GM10248 (cell line): Measurements from ENCODE around the gene AFTPH.

Experiments used
- CTCF ChIA-PET: fragments of 300-600 bp; sonication (Branson Sonifier 250); formaldehyde crosslinking; extraction: SDS; loops from one replicate; lab custom pipeline; 2021; ENCODE audit warnings: antibody characterized with exemption; lab: Yijun Ruan, JAX
- POLR2A ChIA-PET: fragments of 350-650 bp; sonication (Branson Sonifier 250); formaldehyde crosslinking; extraction: SDS; loops from one replicate; lab custom pipeline; 2020; ENCODE audit warnings: antibody characterized with exemption; lab: Yijun Ruan, JAX
- DNase-seq: peaks from one replicate; pipeline ENCODE4 v3.0.0; 2012; ENCODE audit errors: extremely low spot score
- TF ChIP-seq, protein P1 (sequence below): IDR thresholded peaks from 2 replicates; pipeline ENCODE4 v1.5.1; 2012; ENCODE audit warnings: mild to moderate bottlenecking, low read depth; ENCODE audit errors: extremely low read depth, missing control alignments, control extremely low read depth

The AFTPH gene

GRCh38 chr2:64626963-64627760, 103.0 kb downstream of the AFTPH start:
- no peak for DNase-seq
- ChIA-PET POLR2A (no interaction called here), CTCF (interaction anchor here (1.2 to 7.2 kb wide), 5 partner anchors 12 to 241 kb away, joined by 3 to 72 read pairs (median 5); no protein-coding TSS in a partner anchor)
- TF ChIP-seq, protein P1, sequence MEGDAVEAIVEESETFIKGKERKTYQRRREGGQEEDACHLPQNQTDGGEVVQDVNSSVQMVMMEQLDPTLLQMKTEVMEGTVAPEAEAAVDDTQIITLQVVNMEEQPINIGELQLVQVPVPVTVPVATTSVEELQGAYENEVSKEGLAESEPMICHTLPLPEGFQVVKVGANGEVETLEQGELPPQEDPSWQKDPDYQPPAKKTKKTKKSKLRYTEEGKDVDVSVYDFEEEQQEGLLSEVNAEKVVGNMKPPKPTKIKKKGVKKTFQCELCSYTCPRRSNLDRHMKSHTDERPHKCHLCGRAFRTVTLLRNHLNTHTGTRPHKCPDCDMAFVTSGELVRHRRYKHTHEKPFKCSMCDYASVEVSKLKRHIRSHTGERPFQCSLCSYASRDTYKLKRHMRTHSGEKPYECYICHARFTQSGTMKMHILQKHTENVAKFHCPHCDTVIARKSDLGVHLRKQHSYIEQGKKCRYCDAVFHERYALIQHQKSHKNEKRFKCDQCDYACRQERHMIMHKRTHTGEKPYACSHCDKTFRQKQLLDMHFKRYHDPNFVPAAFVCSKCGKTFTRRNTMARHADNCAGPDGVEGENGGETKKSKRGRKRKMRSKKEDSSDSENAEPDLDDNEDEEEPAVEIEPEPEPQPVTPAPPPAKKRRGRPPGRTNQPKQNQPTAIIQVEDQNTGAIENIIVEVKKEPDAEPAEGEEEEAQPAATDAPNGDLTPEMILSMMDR = no peak

DNA sequence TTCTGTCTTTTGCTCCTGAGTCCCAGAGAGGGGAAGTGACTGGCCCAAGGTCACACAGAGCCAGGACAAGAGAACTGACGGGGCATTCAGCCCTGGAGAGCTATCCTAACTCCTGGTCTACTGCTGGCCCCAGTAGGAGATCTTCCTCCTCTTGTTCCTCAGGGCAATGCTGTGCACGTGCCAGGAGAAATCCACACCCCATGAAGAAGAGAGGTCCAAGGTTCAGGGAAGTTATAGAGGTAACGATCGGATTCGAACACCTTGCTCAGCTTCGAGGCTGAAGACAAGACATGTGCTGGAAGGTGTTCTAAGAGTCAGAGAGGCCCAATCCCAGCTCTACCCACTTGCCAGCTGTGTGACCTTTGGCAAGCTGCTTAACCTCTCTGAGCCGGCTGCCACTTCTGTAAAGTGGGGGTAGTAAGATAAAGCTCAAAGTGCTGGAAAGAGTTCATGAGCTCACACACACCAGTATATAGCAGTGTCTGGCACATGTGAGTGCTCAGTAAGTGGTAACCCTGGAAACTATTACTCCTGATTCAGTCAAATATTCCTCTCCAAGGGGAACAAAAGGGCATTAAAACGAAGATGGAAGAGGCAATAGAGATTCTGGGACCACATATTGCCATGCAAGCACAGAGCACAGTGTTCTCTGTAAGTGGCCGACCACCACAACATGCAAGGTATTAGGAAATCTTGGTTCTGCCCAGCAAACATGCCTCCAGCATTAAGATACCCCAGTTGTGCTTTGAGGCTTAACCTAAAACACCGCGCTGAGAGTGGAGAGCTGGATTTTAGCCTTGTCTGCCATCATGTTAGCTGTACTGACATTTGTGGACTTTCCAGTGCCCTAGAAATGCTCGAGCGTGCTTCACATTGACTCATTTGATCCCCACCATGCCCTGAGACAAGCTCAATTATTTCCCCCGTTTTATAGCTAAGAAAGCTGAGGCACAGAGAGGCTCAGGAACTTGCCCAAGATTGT, 104.0 kb downstream of the AFTPH start:
- POLR2A ChIA-PET = interaction anchor here (0.8 kb wide), 1 partner anchor 123 kb away, joined by 3 read pairs; no protein-coding TSS in a partner anchor

GRCh38 chr2:64629329-64629781, 105.2 kb downstream of the AFTPH start:
- DNase-seq = no peak
- POLR2A ChIA-PET = interaction anchor here (0.8 kb wide), 1 partner anchor 122 kb away, joined by 3 read pairs; no protein-coding TSS in a partner anchor
- TF ChIP-seq, protein P1 = no peak
- CTCF ChIA-PET = interaction anchor here (0.9 to 7.2 kb wide), 6 partner anchors 7 to 42 kb away, joined by 3 to 72 read pairs (median 6); no protein-coding TSS in a partner anchor

More for the DNA sequence above, 104.0 kb downstream of the AFTPH start:
- CTCF ChIA-PET = interaction anchor here (0.9 to 7.2 kb wide), 11 partner anchors 9 to 147 kb away, joined by 3 to 72 read pairs (median 4); no protein-coding TSS in a partner anchor
- TF ChIP-seq, protein P1 = no peak
- DNase-seq = no peak

DNA sequence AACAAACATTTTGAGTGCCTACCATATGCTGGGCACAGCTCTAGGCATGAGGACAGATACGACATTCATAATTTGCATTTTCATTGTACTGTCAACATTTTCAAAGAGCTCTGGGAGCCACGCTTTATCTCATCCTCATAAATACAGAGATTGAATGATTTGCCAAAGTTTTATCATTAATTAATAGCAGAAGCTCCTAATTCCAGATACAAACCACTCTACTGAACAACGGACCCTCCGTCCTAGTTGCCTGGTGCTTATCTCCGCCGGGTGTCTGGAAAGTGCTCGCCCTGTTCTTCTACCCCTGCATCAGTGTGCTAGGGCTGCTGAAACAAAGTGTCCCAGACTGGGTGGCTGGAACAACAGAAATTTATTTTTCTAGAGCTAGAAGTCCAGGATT, 105.7 kb downstream of the AFTPH start:
- TF ChIP-seq, protein P1 = no peak
- POLR2A ChIA-PET = no interaction called here
- CTCF ChIA-PET = interaction anchor here (1.0 to 7.2 kb wide), 5 partner anchors 11 to 234 kb away, joined by 3 to 72 read pairs (median 7); no protein-coding TSS in a partner anchor
- DNase-seq = no peak

DNA sequence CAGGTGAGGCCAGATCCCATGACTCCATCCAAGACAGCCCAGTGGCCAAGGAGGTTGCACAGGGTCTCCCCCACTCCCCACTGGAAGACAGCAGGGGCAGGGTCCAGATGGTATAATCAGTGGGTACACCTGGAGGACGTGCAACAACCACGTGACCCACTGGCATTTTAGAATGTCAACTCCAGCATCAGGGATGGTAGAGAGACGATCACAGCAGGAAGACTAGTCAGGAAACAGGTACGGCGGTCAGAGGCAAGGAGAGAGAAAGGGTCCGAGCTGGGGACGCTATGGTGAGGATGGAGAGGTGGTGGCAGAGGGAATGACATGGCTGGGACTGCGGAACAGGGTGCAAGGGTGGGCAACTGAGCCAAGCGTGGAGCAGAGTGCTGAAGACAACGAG, 106.6 kb downstream of the AFTPH start:
- TF ChIP-seq, protein P1 = no peak
- POLR2A ChIA-PET = interaction anchor here (1.2 kb wide), 1 partner anchor 14 kb away, joined by 3 read pairs; no protein-coding TSS in a partner anchor
- CTCF ChIA-PET = interaction anchor here (1.3 to 7.2 kb wide), 5 partner anchors 11 to 233 kb away, joined by 3 to 72 read pairs (median 8); no protein-coding TSS in a partner anchor
- no peak for DNase-seq

- TF ChIP-seq, protein P1 = no peak
- DNase-seq = no peak
- ChIA-PET CTCF (interaction anchor here (1.3 to 3.3 kb wide), 5 partner anchors 10 to 130 kb away, joined by 3 to 13 read pairs (median 3); no protein-coding TSS in a partner anchor), POLR2A (interaction anchor here (1.2 kb wide), 1 partner anchor 13 kb away, joined by 3 read pairs; no protein-coding TSS in a partner anchor)
Measured at GRCh38 chr2:64631771-64632170, 107.6 kb downstream of the AFTPH start.
